GM21381 (cell line): ENCODE data around the gene PDSS2.
"Not testable (repeated sequence)": the region's sequence is repeated elsewhere in the genome, so short reads cannot be mapped to it uniquely, and the experiment has no call there.

Source experiments
- ATAC-seq: cut with Tn5 transposase; IDR thresholded peaks from one replicate; pipeline ENCODE4 v1.9.1; 2021; ENCODE audit warnings: mild to moderate bottlenecking, moderate library complexity; ENCODE audit not compliant: unreplicated experiment

PDSS2 gene

DNA sequence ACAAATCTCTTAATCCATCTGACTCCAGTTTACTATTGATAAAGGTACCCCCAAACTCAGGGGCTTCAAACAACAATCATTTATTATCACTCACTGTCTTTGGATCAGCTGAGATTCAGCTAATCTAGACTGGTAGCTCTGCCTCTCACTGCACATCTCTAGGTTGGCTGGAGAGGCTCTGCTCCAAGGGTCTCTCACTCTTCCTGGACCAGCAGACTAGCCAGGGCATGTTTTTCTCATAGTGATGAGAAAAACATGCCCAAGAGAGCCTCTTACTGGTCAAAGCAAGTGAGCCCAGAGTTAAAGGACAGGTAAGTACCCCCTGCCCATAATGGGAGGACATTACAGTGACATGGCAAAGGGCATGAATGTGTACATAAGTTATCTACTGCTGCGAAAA lies 228.9 kb downstream of the PDSS2 start:
- no peak for ATAC-seq

DNA sequence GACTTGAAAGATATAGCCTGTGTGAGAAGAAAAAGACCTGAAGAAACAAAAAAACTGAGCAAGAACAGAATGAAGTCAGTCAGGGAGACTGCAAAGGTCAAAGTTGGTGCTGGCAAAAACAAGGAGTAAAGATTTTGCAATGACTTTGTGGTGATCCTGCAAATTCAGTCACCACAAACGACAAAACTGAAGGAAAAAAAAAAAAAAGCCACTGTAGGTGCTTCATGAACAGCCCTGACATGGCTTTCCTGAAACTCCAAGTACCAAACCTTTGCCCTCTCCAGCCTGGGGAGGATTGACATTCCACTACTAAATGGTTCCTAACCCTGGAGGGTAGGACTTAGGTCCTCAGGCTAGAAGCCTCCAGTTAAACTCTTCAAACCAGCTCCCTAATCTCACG lies 229.3 kb downstream of the PDSS2 start:
- no peak for ATAC-seq

DNA sequence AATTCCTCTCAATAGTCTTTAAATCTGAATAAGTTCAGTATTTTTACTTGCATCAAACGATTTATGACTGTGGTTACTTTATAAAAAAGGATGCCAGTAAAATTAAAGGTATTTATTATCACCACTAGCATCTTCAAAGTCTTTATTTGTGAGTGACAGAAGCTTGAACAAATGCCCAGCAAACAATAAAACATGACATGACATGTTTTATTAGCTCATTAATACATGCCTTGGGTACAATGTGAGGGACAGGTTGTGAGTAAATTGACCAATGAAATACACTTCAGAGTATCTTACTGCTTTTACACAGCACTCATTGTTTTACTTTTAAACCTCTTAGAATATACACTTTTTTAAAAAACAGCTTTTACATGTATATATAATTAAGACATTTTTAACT lies 230.6 kb downstream of the PDSS2 start:
- ATAC-seq: no peak

DNA sequence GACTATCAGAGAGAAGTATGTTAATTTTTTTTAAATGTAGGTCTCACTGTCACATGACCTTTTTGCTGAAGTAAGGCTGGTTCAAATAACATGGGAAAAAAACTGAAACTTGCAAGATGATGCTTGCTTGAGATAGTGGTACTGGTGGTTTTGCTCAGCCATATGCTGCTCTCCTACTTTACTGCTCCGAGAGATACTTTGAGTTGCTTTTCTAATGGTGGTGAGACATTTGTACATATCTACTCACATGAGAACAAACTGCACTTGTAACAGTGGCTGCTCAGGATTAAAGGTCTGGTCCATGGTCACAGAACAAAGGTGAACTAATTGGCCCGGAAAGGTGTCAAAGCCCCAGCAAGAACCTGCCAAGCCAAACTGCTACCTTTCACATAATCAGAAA lies 237.8 kb downstream of the PDSS2 start:
- no peak for ATAC-seq

DNA sequence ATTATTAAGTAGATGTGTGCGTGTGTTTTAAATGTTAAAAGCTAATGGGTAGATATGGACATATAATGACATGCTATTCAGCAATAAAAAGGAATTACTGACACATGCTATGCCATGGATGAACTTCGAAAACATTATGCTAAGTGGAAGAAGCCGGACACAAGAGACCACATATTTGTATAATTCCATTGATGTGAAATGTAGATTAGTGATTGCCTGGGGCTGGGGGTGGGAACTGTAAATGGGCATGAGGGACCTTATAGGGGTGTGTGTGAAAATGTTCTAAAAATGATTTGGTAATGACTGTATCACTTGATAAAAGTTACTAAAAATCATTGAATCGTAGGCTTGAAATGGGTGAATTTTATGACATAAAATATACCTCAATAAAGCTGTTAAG lies 239.5 kb downstream of the PDSS2 start:
- no peak for ATAC-seq

DNA sequence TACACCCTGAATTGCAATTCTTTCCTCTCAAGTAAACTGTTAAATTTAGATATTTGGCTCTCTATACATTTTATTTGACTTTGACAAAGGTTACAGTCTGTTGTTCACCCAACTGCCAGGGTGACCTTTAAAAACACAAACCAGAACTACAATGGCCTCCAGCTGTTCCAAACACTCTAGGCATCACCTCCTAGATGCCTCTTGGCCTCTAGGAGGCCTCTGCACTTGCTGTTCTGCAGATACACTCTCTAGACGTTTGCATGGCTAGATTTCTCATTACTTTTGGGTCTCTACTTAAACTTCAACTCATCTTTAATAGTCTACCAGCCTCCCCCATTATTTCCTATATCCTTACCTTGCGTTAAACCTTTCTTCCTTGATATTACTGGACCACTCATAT lies 241.2 kb downstream of the PDSS2 start:
- no peak for ATAC-seq

DNA sequence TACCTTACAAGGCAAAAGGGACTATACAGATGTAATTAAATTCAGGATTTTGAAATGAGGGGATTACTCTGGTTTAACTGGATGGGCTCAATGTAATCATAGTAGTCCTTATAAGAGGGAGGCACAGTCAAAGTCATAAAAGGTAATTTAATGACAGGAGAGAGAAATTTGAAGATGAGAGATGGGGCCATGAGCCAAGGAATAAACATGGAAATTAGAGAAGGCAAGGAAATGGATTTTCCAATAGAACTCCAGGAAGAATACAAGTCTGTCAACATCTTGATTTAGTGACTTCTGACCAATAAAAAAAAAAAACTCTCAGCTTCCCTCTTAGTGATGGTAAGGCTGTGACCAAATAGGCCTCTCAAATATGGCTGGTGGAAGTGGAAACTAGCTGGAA lies 242.1 kb downstream of the PDSS2 start:
- ATAC-seq: no peak

DNA sequence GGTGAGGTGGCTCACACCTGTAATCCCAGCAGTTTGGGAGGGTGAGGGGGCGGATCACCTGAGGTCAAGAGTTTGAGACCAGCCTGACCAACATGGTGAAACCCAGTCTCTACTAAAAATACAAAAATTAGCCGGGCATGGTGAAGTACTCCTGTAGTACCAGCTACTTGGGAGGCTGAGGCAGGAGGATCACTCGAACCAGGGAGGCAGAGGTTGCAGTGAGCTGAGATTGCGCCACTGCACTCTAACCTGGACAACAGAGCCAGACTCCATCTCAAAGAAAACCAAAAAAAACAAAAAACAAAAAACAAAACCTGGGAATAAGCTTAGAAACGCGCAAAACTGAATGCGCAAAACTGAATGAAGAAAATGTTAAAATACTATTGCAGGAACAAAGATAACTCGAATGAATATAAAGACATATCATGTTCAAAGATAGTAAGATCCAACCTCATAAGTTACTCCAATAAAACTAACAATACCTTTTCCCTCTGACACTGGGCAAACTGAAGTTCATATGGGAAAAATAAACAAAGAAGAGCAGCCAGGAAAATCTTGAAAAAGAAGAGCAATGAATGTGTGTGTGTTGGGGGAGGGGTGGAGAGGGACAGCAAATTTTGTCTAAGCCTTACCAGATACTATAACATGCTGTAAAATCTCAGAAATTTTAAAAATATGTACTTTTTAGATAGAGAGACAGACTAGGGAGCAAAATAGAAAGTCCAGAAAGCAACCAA lies 243.0 kb downstream of the PDSS2 start:
- ATAC-seq: no peak

DNA sequence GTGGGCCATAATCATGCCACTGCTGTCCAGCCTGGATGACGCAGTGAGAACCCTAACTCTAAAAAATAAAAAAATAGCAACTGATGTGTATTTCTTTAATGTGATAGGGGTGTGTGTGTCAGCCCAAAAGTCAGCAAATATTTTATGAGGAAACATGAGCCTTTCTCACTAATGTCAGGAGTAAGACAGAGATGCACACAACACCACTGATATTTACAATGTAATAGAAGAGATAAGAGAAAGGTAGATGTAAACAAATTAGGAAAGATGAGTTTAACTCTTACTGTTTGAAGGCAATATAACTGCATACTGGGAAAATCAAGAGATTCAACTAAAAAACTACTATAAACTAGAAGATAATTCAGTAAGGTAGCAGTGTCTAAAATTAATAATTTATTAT lies 244.0 kb downstream of the PDSS2 start:
- ATAC-seq: no peak

DNA sequence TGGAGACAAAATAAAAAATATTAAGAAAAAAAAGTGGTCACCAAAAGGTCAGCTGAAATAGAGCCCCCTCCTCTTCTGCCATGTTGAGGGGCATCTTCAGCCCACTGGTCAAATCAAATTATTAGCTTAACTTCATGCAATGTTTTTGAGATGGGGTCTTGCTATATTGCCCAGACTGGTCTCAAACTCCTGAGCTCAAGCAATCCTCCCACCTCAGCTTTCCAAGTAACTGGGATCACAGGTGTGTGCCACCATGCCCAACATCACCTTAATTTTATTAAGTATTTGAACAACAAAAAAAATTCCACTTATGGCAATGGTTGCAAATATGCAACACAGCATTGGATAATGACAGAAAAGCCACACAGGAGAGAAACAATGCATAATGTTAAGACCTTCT lies 244.7 kb downstream of the PDSS2 start:
- no peak for ATAC-seq

DNA sequence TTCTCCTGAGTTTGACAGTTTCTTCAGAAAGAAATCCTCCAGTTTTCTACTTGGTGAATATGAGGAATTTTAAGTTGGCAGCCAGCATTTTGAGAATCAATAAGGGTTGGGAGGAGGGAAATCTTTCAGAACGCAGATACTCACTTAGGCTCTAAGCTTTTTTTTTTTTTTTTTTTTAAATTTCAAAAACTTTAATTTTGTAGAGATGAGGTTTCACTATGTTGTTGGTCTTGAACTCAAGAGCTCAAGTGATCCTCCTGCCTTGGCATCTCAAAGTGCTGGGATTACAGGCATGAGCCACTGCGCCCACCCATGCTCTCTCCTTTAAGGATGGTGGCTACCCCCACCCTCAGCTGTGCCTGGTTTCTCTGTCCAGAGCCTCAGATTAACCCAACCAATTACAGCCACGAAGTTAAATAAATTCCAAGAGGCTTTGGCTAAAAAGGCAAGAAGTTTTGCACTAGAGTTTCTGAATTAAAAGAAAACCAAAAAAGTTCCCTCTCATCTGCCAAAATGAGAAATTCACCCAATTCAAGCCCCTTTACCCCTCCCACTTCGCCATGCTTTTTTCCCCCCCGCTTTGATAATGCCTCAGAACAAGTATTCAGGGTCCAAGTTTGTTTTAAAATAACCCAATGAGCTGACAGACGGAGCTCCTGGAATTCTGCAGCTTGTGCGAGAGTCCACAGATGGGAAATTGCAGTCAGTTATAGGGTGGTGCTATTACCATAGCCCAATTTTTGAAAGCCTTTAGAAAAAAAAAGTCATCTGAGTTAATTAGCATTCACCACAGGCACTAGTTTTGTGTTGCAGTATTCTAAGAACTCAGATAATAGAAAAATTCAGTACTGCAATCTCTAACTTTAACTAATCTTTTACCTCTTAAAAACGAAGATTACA lies 249.7 kb downstream of the PDSS2 start:
- no peak for ATAC-seq

DNA sequence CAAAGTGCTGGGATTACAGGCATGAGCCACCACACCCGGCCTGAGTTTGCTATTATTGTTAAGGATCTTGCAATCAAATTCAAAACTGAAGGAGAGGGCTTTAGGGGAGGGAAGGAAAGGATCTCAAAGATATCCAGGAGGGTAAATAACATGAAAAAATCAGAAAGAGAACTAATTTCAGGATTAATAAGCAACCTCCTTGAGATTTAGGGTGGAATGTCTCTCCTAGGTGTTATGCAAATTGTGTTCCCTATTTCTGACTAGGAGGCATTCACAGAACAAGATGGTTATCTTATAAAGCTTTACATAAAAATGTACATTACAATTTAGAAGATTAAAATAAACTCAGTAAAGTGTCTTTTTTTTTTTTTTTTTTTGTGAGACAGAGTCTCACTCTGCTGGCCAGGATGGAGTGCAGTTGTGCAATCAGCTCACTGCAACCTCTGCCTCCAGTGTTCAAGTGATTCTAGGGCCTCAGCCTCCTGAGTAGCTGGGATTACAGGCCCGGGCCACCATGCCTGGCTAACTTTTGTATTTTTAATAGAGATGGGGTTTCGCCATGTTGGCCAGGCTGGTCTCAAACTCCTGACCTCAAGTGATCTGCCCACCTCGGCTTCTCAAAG lies 252.0 kb downstream of the PDSS2 start:
- no peak for ATAC-seq

DNA sequence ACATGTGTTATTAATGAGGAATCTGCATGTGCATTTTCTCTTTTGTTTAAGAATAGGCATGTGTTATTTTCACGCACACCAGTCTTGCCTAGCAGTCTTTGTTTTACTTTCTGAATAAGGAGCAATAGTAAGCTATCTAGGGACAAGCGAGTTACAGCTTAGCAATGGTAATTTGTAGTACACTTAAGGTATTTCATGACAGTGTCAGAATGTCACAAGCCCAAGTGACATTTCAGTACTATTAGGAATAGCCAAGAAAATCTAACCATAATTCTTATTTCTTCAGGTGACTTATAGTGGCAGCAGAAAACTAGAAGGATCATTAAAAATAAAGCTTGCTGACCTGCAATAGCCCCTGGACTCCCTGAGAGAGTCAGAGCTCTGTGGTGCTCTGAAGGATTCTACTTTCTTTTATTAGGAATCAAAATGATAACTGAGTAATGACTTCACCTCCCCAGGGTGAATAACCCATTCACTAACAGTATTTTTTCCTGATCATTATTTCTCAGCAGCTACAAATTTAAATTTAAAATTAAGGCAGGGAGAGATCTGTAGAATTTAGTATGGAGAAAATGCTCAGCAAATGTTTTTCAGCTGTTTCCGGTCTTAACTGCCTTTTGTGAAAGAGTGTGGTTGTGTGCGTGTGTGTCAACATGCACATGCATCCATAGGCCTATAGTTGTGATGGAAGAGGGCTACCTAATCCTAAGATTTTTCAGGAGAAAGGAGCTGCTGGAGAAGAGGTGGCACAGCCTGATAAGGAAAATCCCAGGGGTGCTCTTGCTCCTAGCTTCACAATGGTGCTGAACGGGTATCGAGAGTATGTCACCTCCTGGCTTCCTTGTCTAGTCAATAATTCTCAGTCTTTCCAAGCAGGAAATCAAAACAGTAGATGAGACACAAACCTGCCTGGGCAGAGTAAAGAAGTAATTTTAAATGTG lies 254.0 kb downstream of the PDSS2 start:
- ATAC-seq: no peak

DNA sequence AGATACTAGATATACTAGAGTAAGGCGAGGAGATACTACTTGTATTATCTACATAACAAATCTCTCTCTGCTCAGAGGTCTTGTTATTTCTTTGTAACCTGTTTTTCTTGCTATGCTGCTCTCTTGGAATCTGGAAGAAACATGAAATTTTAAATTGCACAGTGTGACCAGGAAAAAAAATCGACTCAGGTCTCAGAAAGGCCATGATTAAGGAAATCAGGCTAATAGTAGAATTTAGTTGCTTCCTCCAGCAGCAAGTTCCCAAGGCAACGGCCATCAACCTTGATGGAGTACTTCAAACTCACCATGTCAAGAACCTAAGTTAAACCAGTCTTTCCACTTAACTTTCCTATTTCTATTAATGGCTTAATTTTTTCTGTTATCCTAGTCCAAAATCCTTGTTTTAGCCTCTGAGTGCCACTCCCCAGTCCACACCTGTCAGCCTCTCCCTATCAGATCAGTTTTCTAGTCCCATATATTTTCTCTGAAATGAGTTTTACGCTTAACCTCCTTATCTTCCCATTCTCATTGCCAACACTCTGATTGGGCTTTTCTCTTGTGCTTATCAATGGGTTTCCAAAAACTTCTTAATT lies 256.4 kb downstream of the PDSS2 start:
- ATAC-seq: no peak

DNA sequence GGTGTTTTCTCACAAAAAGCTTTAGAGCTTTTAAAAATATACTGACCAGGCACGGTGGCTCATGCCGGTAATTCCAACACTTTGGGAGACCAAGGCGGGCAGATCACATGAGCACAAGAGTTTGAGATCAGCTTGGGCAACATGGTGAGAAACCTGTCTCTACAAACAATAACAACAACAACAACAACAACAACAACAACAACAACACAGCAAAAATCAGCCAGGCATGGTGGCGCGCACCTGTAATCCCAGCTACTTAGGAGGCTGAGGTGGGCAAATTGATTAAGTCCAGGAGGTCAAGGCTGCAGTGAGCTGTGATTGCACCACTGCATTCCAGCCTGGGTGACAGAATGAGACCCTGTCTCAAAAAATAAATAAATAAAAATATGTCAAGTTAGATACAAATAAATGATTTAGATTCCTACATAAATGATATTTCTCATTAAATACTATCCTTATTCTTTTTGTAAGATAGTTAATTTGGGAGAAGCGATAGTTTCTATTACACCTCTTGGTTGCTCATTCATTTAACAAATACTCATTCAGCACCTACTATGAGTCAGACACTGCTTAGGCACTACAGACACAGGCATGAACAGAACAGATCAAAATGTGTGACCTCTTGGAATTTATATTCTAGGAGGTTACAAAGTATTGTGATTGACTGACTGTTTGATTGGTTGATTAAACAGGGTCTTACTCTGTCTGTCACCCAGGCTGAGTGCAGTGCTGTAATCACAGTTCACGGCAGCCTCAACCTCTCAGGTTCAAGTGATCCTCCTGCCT lies 260.5 kb downstream of the PDSS2 start:
- ATAC-seq: no peak

DNA sequence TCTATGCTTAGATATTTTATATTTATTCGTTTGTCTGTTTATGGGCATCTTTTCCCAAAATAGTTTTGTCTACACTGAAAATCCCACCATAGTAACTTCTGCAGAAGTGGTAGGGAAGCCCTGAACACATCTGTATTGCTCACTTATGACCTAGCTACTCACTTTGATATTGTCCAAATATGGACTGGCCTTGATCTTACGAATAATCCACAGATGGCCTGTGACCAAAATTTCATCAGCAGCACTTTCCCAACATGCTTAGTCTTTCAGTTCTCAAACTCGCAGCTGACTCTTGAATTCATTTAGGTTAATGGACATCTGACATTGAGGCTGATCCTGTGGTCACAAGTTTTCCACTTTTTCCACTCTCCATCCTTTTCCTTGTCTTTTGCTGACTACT lies 263.2 kb downstream of the PDSS2 start:
- no peak for ATAC-seq

DNA sequence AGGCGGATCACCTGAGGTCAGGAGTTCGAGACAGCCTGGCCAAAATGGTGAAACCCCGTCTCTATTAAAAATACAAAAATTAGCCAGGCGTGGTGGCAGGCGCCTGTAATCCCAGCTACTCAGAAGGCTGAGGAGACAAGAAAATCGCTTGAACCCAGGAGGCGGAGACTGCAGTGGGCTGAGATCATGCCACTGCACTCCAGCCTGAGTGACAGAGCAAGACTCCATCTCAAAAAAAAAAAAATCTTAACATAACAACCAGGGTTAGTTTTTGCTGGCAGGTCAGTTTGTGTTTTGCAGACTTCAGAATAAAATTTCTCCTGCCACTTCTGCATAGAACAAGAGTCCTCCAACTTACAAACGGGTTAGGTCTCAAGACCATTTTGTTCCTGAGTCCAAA lies 264.6 kb downstream of the PDSS2 start:
- not testable (repeated sequence) for ATAC-seq

DNA sequence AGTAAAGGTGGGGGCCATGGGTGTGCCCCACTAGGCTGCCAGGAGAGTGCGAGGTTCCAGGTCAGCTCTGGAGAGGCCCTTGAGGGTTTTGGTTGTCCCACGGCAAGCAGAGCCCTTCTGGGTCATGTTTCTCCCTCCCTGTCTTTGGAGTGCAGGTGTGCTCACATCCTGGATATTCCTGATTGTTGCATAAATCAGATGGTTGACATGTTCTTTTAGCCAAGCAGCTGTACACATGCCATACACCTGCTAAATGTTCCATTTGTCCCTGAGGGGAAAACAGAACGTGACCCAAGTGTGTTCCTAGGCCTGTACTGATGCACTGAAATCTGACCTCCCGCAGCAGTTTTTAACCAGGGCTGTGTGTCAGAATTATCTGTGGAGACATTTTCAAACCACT lies 266.5 kb downstream of the PDSS2 start:
- ATAC-seq: no peak

DNA sequence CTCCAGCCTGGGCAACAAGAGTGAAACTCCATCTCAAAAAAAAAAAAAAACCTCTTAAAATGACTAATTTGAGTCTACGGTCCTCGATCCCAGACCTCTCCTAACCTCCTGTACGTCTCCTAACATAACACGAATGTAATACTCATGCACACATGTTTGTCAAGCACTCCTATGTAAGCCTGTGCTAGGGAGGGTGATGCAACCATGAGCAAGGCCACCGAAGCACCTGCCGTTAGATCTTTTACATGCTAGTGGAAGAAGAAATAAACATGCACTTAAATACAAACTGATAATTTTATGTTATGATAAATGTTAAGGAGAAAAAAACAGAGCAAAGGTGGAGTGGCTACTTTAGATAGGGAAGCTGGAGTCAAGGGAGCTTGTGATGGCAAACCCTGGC lies 271.7 kb downstream of the PDSS2 start:
- ATAC-seq: no peak

DNA sequence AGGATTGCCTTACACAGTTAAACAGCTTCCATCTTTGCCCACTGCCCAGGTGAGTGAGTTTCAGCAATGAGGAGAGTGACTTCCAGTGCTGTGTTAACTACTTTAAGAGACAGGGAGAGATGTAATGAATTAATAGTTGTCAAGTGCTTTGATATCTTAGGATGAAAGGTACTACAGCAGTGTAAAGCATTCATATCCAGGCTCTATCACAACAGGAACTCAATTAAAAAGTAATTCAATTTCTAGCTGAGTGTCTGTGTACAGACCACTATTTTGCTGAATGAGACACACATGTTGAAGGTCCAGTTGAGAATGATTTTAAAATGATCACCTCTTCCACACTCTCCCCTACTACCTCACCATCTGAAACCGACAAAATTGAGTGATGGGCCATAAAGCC lies 273.3 kb downstream of the PDSS2 start:
- ATAC-seq: no peak
